GM18526 (cell line): ENCODE results near the gene NCAPD2.
A peak's percentile ranks its signal among the peaks of the same experiment; 100 is the strongest.

Experiments
- POLR2A ChIP-seq: IDR thresholded peaks from 3 replicates; pipeline ENCODE4 v1.6.1; 2011; ENCODE audit not compliant: insufficient read length; ENCODE audit errors: extremely low read depth

NCAPD2 gene

DNA sequence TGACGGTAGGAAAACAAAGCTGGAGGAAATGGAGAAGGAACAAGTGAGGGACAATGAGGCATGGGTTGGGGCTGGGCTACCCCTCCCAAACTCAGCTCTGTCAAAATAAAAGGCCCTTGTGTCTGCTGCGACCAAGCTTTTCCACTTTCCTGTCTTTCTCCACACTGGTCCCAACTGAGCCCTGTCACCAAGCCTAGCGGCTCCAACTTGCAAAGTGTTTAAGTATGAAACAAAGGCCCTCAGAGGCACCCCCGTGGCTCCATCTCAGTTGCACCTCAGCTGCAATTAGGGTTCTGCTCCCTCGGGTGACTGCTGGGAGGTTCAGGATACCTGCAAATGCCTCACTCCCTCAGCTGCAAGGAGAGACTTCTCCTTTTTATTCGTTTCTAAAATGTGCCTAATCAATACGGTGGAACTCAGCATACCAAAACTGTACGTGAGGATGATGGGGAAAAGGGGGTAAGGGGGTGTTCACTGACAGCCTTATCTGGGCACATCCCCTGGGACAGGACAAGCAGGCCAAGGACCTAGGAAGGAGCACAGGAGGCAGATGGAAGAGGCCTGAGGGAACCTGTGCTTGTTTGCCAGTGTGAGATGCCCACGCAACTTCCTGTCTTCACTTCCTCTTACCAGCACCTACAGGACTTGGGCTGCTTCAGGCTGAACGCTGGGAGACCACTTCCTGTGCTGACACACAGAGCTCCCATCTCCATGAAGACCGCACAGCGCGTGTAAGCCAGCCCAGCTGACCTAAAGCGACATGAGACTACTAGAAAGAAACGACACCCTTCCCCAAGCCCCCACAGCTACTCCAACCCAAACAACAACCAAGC is 32.3 kb upstream of the NCAPD2 start:
- peak; percentile 70 for TF ChIP-seq POLR2A

GRCh38 chr12:6462234-6462995 is 31.5 kb upstream of the NCAPD2 start:
- no peak for TF ChIP-seq POLR2A

- TF ChIP-seq POLR2A: no peak
Measured at GRCh38 chr12:6463216-6463615, 30.7 kb upstream of the NCAPD2 start.

DNA sequence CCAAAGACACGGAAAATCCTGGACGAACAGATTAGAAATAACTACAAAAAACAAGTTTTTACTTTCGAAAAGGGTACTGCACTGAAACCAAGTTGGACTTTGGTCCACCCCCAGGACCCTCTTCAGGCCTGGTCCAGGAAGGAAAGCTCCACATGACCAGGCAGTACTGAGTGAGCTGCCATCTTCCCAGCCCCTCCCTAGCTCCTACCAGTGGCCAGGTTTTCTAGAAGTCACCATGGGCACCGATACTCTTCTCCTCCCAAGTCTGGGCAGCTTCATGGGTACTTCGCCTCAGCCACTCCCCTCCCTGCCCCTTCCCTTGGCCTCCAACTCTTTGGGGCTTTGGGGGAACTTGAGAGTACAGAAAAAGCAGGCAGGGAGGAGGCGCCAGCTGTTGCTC is 30.0 kb upstream of the NCAPD2 start:
- no peak for TF ChIP-seq POLR2A

- TF ChIP-seq POLR2A: no peak
Measured at GRCh38 chr12:6464531-6464930, 29.4 kb upstream of the NCAPD2 start.

GRCh38 chr12:6465467-6466183 is 28.3 kb upstream of the NCAPD2 start:
- TF ChIP-seq POLR2A: no peak

- TF ChIP-seq POLR2A: no peak
Measured at GRCh38 chr12:6466184-6466573, 27.7 kb upstream of the NCAPD2 start.

DNA sequence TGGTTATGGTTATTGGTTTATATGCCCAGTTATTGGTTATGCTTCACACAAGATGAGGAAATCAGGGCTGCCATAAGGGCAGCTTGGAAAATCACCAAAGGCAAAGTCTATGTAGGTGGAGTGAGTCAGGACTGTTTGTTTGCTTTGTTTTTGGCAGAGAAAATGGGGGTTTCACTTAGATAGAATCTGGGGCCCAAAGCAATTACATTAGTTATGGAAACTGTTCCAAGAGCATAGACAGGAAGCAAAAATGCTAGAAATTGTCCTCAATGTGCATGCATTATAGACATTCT is 25.7 kb upstream of the NCAPD2 start:
- TF ChIP-seq POLR2A: no peak

- no peak for TF ChIP-seq POLR2A
Measured at GRCh38 chr12:6469092-6469491, 24.8 kb upstream of the NCAPD2 start.

DNA sequence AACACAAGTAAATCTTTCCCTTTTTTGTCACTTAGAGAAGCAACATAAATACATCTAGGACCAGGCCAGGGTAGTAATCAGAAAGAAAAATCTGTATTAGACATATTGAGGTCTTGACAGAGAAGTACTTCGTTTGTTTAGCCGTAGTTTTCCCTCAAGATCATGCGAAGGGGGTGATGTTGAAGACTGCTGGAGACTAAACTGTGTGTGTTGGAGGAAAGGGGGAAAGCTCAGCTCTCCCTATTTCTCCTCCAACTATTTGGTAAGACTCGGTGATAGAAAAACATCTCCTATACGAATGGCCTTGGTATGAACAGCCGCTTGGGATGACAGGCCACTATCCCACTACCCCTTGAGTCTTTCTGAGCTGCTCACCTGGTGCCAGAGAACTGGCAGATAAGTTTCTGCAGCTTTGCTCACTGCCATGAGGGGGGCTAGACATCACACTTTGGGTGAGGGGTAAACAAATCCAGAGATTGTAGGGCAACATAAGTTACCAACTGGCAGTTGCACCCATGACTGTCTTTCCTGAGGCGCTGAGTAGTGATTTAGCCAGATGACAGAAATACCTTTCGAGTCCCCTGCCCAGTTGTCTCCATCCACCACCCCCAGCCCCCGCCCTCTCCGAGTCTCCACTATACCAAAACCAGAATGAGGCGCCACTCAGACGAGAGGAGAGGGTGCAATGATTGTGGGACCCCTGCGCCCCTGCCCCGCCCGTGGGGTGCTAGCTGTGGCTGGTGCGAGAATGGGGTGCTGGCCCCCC is 24.1 kb upstream of the NCAPD2 start:
- TF ChIP-seq POLR2A: no peak

- TF ChIP-seq POLR2A: peak; percentile 100
Measured at GRCh38 chr12:6470375-6471163, 23.3 kb upstream of the NCAPD2 start, which contains the start of gene VAMP1. TSS of gene VAMP1 (minus strand) at chr12:6470677. CDS start at chr12:6470531, 146 bp downstream.

GRCh38 chr12:6471989-6472360 is 21.9 kb upstream of the NCAPD2 start:
- TF ChIP-seq POLR2A: no peak

DNA sequence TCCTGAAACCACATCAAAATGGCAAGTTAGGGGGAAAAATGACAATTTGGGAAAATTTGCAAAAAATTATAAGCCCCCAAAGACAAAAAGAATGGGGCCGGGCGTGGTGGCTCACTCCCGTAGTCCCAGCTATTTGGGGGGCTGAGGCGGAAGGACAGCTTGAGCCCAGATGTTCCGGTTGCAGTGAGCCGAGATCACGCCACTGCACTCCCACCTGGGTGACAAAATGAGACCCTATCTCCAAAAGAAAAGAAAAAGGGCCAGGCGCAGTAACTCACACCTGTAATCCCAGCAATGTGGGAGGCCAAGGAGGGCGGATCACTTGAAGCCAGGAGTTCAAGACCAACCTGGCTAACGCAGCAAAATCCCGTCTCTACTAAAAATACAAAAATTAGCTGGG is 21.4 kb upstream of the NCAPD2 start:
- TF ChIP-seq POLR2A: no peak

DNA sequence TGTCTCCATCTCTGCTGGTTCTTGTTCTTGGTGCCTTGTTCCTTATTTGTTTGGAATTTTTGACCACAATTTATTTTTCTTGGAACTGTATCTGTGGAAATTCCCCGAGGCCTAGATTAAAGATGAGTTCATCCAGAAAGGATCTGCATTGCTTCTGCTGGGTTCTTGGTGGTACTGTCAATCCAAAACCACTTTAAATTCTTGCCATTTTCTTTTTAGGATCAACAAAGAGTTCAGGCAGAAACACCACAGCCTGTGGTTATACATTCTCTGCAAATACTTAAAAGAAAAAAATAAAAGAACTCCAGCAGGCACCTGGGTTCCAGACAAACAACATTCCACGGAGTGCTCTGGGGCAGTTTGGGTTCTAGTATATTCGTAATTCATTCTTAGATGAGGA is 17.4 kb upstream of the NCAPD2 start:
- TF ChIP-seq POLR2A: no peak
